Keratinocyte (primary cell): Measurements from ENCODE around the gene TUBB4B. TPM values are rescaled to one million over a fixed set of nuclear protein-coding genes. Genes with fewer than 3 reads are reported as not detected.
"Not testable (repeated sequence)": the region's sequence is repeated elsewhere in the genome, so short reads cannot be mapped to it uniquely, and the experiment has no call there.

Source experiments
- DNase-seq: peaks from one replicate; pipeline ENCODE4 v3.0.0-alpha.2; 2011; ENCODE audit warnings: low read depth, missing footprints, low spot score
- FAIRE-seq: peaks from 2 replicates; lab custom pipeline; 2011; peaks lifted over from hg19 to GRCh38; lab: Jason Lieb, UNC
- H2AFZ ChIP-seq: 2 replicates; pipeline ENCODE4 v1.6.0; 2012; ENCODE audit warnings: low read length, control low read depth, inconsistent platforms; ENCODE audit not compliant: control insufficient read depth
- H3K27ac ChIP-seq: 2 replicates; pipeline ENCODE4 v1.5.1; 2011; ENCODE audit warnings: low read length; ENCODE audit not compliant: control insufficient read depth, insufficient read depth
- H3K27me3 ChIP-seq: 3 replicates; pipeline ENCODE4 v1.6.0; 2011; ENCODE audit warnings: low read length; ENCODE audit not compliant: control insufficient read depth, insufficient read depth; ENCODE audit errors: extremely low read depth
- H3K36me3 ChIP-seq, 2 experiments: 2 replicates in 1 of 2; 3 replicates in 1 of 2; pipeline ENCODE4 v1.5.1; 2011; ENCODE audit warnings: low read length in 2 of 2, mild to moderate bottlenecking in 1 of 2; ENCODE audit not compliant: control insufficient read depth in 2 of 2, insufficient read depth in 2 of 2; ENCODE audit errors: extremely low read depth in 1 of 2
- H3K4me1 ChIP-seq: 3 replicates; pipeline ENCODE4 v1.5.1; 2011; ENCODE audit warnings: low read length; ENCODE audit not compliant: control insufficient read depth, insufficient read depth; ENCODE audit errors: extremely low read depth
- H3K4me2 ChIP-seq: 3 replicates; pipeline ENCODE4 v1.6.0; 2011; ENCODE audit warnings: low read depth, low read length; ENCODE audit not compliant: control insufficient read depth, insufficient read depth; ENCODE audit errors: extremely low read depth
- H3K4me3 ChIP-seq, 3 experiments: fragments of 200-600 bp in 1 of 3; sonication (generic) in 1 of 3; 2 replicates in 2 of 3; 3 replicates in 1 of 3; pipeline ENCODE4 v1.5.1; 2011 to 2016; ENCODE audit warnings: low read length in 3 of 3, mild to moderate bottlenecking in 3 of 3, control low read depth in 2 of 3, inconsistent platforms in 1 of 3, low read depth in 1 of 3, mixed read lengths in 1 of 3, mixed run types in 1 of 3, moderate library complexity in 1 of 3; ENCODE audit not compliant: control insufficient read depth in 2 of 3, insufficient read depth in 2 of 3; ENCODE audit errors: extremely low read depth in 1 of 3
- H3K79me2 ChIP-seq: 2 replicates; pipeline ENCODE4 v1.6.0; 2012; ENCODE audit warnings: low read length; ENCODE audit not compliant: control insufficient read depth, insufficient read depth
- H3K9ac ChIP-seq: 3 replicates; pipeline ENCODE4 v1.6.0; 2011; ENCODE audit warnings: low read length; ENCODE audit not compliant: control insufficient read depth, insufficient read depth; ENCODE audit errors: extremely low read depth
- H3K9me1 ChIP-seq: 3 replicates; pipeline ENCODE4 v1.6.0; 2011; ENCODE audit warnings: low read length; ENCODE audit not compliant: control insufficient read depth, insufficient read depth; ENCODE audit errors: extremely low read depth
- H3K9me3 ChIP-seq: 2 replicates; pipeline ENCODE4 v1.5.1; 2012; ENCODE audit warnings: low read depth, low read length; ENCODE audit not compliant: control insufficient read depth
- H4K20me1 ChIP-seq: 3 replicates; pipeline ENCODE4 v1.6.0; 2011; ENCODE audit warnings: low read length; ENCODE audit not compliant: control insufficient read depth, insufficient read depth; ENCODE audit errors: extremely low read depth
- EZH2 ChIP-seq: IDR thresholded peaks from one replicate; pipeline ENCODE4 v1.6.1; 2012; ENCODE audit warnings: inconsistent platforms, mild to moderate bottlenecking, low read length, moderate library complexity
- dilution Hi-C: fragments of 300-500 bp; cut with MboI; formaldehyde crosslinking; loops from one replicate; pipeline ENCODE4 v1.7.0; 2020; ENCODE audit warnings: low sequenced_read_pairs; ENCODE audit not compliant: extremely low pct_ligation_motif_present
- polyA plus RNA-seq, 5 experiments: library from polyadenylated mRNA; depleted of rRNA in 3 of 5; stranded (reverse) in 3 of 5; stranded (forward) in 1 of 5; unstranded in 1 of 5; fragments of >200 nt; gene quantifications; 1 replicate in 1 of 5; 2 replicates in 3 of 5; 3 replicates in 1 of 5; pipeline versions ENCODE4 v1.2.1 to v1.2.3, GENCODE V29; 2011 to 2012; ENCODE audit warnings: missing spikeins in 2 of 5, low read depth in 1 of 5, low replicate concordance in 1 of 5
- TF ChIP-seq, protein P1 (sequence below), 3 experiments: IDR thresholded peaks in 1 of 3; conservative IDR thresholded peaks in 1 of 3; optimal IDR thresholded peaks in 1 of 3; 2 replicates in 2 of 3; 3 replicates in 1 of 3; pipeline versions ENCODE3 to v1.5.1; 2011; ENCODE audit warnings: low read length in 3 of 3, mild to moderate bottlenecking in 3 of 3, moderate library complexity in 2 of 3, control low read depth in 1 of 3, inconsistent platforms in 1 of 3; ENCODE audit not compliant: insufficient read depth in 2 of 3; ENCODE audit errors: extremely low read depth in 1 of 3

TUBB4B gene
- polyA plus RNA-seq, 1 donor (not counting 4 experiments of a cell fraction or from before 2014, with no cell fraction given) = 440 TPM

DNA sequence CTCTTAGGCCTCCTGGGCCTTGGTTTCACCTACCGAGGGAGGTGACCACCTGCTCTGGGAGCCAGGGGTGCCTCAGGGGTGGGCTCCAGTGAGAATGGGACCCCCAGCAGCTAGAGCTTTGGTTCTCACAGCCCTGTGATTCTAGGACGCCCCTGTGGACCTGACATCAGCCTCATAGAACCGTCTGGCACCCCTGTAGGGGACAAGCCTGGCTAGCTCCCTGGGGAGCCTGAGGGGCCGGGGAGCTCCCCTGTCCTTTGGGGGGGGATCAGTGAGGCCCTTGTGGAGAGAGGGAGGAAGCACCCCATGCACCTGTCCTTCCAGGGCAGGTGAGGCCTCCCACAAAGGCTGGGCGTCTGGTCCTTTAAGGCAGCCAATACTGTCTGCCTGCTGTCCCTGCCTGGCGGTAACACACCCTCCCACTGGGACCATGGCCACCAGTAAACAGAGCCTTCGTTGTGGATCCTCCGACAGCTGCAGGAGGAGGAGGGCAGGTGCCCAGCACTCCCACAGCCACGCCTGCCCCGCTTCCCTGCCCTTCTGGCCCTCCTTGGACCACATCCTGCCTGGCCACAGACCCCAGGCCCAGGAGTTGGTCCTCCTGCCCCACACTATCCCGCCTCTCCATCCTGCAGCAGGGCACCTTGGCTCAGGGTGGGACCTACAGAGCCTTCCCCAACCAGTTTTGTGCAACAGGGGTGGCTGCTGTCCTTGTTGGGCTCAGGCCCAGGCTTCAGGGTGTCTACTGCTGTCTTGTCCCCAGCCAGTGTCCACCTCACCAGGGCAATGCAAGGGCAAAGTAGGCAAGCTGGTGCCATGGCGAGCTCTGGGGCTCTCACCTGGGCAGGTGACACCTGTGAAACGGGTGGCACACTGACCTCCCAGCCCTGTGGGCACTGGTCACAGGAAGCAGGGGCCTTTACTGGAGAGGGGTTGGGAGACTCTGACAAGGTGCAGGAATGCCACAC is 3.0 kb upstream of the TUBB4B start:
- dilution Hi-C loops = no loop called here
- H3K27ac ChIP-seq = no peak overlapping the region

DNA sequence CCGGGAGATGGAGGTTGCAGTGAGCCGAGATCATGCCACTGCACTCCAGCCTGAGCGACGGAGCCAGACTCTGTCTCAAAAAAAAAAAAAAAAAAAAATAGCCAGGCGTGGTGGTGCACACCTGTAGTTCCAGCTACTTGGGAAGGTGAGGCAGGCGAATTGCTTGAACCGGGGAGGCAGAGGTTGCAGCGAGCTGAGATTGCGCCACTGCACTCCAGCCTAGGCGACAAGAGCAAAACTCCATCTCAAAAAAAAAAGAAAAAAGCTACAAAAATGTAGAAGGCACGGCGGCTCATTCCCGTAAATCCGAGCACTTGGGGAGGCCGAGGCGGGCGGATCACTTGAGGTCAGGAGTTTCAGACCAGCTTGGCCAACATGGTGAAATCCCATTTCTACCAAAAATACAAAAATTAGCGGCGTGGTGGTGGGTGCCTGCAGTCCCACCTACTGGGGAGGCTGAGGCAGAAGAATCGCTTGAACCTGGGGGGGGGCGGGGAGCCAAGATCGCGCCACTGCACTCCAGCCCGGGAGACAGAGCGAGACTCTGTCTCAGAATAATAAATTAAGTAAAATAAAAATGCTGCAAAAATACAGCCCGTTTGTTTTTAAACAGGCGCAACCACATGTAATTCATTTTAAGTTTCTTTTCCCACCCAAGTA is 1.4 kb upstream of the TUBB4B start:
- H2AFZ ChIP-seq, FAIRE-seq, H3K9me3 ChIP-seq, DNase-seq, dilution Hi-C loops, H3K9me1 ChIP-seq, H3K27me3 ChIP-seq: not testable (repeated sequence)
- Histone ChIP-seq H3K4me3 (peak overlapping the region; percentile 77 to 85 (median 80)), H3K79me2 (peaks cover 33% of the 10 kb centered on the region), H3K27ac (peak overlapping the region; percentile 90), H4K20me1 (peaks cover 28% of the 10 kb centered on the region), H3K9ac (peak overlapping the region; percentile 92), H3K4me2 (peak overlapping the region; percentile 82), H3K4me1 (peaks cover 24% of the 10 kb centered on the region), H3K36me3 (peaks cover 11 to 26% of the 10 kb centered on the region in 2 experiments)

More for the DNA sequence above, 3.0 kb upstream of the TUBB4B start:
- no peak overlapping the region for H2AFZ ChIP-seq
- peaks cover 24% of the 10 kb centered on the region for H3K79me2 ChIP-seq
- peaks cover 15% of the 10 kb centered on the region for H4K20me1 ChIP-seq
- no peak overlapping the region for H3K9ac ChIP-seq
- TF ChIP-seq, protein P1, sequence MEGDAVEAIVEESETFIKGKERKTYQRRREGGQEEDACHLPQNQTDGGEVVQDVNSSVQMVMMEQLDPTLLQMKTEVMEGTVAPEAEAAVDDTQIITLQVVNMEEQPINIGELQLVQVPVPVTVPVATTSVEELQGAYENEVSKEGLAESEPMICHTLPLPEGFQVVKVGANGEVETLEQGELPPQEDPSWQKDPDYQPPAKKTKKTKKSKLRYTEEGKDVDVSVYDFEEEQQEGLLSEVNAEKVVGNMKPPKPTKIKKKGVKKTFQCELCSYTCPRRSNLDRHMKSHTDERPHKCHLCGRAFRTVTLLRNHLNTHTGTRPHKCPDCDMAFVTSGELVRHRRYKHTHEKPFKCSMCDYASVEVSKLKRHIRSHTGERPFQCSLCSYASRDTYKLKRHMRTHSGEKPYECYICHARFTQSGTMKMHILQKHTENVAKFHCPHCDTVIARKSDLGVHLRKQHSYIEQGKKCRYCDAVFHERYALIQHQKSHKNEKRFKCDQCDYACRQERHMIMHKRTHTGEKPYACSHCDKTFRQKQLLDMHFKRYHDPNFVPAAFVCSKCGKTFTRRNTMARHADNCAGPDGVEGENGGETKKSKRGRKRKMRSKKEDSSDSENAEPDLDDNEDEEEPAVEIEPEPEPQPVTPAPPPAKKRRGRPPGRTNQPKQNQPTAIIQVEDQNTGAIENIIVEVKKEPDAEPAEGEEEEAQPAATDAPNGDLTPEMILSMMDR (optimal IDR thresholded peaks at IDR 0.05 in 1 of 3, IDR thresholded peaks at IDR 0.05 in 1 of 3, conservative IDR thresholded peaks at IDR 0.05 in 1 of 3; ENCODE audit: extremely low read depth in 1 of 3, insufficient read depth in 2 of 3, low read length in 3 of 3) = no peak
- TF ChIP-seq EZH2 = no peak
- H3K36me3 ChIP-seq = peaks cover 8 to 15% of the 10 kb centered on the region in 2 experiments
- H3K4me2 ChIP-seq = no peak overlapping the region
- FAIRE-seq (no peak), DNase-seq (no peak)
- H3K9me1 ChIP-seq = no peaks in the 10 kb centered on the region
- H3K4me1 ChIP-seq = peaks cover 7% of the 10 kb centered on the region
- peaks cover 9% of the 10 kb centered on the region for H3K27me3 ChIP-seq
- no peaks in the 10 kb centered on the region for H3K9me3 ChIP-seq
- H3K4me3 ChIP-seq = no peak overlapping the region
